Activated CD8-positive, alpha-beta memory T cell treated with anti-CD3 and anti-CD28 coated beads, Interleukin-2, amount 50 U/mL, for 24 hours (primary cell): ENCODE data around the gene TNNT2.

Experiments
- DNase-seq: peaks from one replicate; pipeline ENCODE4 v3.0.0-alpha.2; 2020; ENCODE audit errors: extremely low read depth

Gene TNNT2

DNA sequence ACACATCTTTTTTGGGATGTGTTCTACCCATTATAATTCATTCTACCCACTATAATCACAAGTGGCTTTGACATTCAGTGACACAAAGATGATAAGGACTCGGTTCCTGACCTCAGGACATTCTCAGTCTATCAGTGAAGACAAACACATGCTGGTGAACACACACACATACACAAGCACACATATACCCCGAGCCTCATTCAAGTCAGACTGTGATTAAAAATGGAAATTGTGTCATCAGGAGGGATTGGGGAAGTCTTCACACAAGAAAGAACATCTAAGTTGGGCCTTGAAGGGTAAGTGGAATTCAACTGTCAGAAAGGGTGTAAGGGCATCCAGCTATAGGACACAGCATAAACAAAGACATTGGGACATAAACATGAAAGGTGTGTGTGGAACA is 24.2 kb upstream of the TNNT2 start:
- no peak for DNase-seq

DNA sequence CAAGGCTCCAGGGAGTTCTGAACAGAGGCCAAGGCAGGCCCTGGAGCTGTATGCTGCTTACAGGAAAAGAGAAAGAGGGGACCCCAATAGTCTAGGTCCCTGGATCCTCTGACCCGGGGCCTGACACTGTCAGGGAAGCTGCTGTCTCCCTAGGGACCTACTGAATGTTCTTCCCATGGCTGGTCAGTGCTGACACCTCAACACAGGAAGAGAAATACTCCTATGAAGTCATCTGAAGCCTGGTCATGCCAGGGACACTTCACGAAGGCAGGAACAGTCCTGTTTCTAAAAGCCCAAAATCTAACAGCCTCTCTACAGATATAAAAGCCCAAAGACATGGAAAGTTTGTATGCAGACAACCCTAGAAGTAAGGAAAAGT is 23.4 kb upstream of the TNNT2 start:
- no peak for DNase-seq

DNA sequence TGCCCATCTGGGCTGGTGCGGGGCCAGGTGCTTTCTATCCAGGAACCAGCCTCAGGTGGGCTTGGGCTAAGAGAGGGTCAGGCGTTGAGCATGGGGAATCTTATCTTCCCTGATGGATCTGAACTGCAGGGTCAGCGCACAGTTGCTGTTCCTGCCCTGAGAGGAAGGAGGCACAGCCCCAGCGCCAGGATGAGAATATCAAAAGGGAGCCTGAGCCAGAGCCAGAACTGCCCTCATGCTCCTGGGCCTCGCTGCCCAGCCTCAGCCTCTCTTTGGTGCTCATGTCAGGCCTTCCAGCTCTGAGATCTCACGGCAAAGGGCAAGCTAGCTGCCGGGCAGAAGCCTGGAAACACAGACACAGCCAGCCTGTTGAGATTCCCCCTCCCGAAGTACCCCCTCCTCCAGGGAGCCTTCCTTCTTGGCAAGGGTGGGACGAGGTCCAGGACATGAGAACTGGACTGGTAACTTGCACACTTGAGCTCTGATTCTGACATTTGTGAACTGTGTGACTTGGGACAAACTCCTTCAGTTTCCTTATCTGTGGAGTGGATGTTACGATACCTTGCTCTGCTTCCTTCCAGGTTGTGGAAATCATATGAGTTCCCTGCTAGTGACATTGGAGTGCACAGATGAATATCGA is 22.9 kb upstream of the TNNT2 start:
- no peak for DNase-seq

DNA sequence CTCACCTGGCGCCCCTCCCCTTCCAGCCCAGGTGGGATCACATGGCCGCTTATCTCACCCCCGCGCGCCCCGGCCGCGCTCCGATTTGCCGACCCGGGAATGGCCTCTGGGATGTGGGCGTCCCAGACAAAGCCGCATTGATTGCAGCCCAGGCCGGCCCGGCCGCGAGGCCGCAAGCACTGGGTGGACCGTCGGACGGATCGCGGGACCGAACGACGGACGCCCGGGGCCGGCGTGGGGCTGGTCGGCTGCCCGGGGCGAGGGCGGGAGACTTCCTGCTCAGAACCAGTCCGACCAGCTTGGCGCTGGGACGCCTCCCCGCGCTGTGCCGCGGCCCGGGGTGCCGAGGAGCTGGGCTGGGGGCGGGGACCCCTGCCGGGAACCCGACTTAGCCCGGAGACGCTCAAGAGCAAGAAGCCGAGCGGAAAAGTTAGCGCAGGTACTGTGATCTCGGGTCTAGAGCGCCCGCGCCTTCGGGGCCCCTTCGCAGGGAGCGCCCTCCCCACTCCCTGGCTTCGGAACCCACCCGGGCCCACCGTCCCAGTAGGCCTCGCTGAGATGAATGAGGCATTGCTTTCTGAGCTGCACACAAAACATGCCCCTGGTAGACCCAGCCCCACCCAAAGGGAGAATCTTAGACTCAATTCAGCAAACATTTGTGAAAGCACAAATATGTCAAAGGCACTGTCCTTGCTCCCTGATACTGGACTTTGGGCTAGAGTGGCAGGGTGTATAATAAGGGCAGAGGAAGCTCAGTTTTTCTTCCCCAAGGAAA is 22.1 kb upstream of the TNNT2 start:
- DNase-seq: no peak

DNA sequence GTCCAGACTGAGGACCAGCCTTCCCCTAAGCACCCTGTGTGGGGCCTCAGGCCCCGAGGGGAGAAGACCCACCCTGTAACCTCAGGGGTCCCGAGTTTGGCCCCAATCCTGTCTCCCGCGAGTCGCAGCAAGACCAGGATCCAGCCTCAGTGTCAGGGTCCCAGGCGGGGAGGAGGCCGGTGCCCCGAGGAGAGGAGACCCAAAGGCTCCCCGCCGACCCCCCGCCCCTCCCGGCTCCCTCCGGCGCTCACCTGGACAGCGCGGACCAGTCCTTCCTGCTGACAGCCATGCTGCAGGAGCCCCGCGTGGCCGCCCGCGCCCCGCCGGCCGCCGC is 21.5 kb upstream of the TNNT2 start, which contains the start of gene LAD1:
LAD1 (minus strand) TSS at position 307 of the 334 bp plus-strand sequence; CDS start at position 289, 18 bp downstream.
- no peak for DNase-seq

DNA sequence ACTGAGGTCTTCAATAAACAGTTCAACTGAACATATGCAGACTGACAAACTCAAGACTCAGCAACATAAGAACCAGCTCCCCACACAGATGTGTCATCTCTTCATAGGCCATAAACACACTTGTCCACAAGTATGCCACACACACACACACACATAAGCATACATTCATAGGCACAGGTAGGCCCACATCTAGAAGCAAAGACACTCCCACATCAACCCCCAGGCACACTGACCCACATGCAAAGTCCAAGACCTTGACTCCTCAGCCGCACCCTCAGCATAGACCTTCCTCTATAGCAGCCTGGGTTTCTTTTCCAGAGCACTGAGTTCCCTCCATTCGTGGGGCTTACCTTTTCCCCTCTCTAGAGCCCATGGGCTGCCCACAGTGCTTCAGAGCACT is 20.2 kb upstream of the TNNT2 start:
- DNase-seq: no peak

DNA sequence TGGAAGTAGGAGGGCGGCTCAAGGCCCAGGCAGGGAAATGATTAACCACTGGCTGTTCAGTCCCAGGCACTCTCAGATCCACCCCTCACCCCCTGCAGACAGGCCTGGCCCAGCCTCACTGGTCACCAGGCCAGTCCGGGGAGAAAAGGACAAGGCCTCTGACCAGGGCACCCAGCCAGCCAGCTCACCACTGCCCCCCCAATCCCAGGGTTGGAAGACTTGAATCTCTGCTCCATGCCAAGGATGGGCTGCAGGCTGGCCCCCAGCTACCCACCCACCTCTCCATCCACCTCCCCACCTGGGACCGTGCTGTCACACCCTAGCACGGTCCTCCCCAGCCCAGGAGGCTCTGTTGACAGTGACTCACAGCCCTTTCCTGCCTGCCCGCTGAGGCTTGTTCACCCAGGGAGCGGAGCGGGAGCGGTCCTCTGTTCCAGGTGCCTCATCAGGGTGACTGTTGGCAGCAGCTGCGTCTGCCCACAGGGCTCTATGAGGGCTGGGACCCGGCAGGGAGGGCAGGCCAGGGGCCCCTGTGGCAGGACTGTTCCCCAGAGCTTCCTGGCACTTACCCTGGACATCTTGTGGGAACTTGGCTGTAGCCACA is 19.5 kb upstream of the TNNT2 start:
- DNase-seq: no peak

DNA sequence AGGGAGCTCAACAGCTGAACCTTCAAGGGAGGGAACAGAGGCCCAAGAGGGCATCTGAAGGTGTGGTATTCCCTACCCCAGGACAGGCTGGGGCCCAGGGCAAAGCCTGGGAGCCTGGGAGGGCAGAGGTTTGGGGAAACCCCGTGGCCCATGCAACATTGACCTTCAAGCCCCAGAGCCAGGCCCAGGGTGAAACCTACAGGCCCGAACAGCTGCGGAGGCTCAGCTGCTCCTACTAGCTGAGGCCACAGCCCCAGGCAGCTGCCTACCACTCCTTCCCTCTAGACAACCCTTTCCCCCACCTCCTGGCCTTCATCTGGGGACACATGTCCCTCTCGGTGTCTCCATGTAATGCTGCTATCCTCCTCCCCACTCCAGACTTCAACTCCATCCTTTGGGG is 18.5 kb upstream of the TNNT2 start:
- no peak for DNase-seq

DNA sequence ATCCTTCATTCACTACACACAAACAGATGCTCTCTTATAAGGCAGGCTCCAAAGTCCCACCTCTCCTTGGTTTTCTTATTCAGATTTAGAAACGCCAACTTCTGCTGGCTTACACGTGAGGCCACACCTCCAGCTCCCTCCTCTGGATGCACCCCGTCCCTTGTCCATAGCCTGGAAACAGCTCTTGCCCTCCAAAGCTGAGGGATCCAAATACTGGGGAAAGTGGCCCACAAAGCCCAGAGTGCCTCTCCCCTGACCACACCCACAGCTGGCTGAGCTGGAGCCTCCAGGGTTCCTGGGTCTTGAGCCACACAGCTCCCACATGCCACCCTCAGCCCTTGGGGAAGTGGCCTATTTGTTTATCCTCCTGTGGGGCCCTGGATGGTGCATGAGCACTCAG is 17.1 kb upstream of the TNNT2 start:
- DNase-seq: no peak

DNA sequence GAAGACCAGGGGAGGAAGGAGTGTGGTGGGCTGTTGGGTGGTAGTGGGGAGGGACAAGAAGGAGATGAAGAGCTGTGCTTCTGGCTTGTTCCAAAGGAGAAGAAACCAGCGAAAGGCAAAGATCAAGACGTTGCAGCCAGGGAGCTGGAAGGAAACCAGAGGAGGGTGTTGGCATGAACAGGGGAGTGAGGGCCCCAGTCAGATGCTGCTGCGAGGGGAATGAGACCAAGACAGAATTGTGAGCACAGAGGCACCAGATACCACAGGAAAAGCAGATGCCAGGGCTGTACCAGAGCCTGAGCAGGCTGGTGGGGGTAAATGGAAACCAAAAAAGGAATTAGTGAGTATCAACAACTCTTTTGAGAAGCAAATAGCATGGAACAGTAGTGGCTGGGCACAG is 15.6 kb upstream of the TNNT2 start:
- DNase-seq: no peak

DNA sequence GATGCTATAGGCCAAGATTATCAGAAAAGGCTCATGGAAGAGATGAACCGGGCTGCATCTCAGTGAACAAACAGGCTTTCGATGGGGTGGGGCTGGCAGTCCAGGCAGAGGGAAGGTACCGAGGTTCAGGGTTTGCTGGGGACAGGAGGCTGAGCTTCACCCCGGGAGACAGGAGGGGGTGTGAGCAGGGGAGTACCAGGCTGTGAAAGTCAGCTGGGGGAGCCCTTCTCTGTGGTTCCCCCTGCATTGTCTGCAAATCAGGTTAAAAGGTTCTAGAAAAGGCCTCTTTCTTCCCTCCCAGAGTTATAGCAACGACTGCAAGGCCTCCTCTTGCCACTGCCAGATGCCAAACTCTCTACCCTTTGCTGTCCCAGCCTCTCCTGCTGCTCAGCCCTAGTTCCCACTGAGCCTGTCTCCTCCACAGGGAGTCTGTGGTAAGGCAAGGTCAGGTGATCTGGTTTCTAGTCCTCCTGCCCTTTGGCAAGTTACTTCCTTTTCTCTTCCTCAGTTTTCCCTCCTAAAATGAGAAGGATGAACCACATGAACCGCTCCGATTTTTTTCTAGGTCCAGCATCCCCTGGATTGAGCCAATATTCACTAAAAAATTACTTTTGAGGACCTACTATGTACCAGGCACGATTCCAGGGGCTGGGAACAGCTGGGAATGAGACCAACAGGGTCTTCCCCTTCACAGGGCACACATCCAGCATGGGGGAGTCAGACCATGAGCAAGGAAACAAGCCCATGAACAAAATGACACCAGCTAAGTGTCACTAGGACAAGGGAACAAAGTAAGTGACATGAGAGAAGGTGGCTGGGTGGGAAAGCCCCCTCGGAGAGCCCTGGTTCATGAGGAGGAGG is 14.4 kb upstream of the TNNT2 start:
- no peak for DNase-seq

DNA sequence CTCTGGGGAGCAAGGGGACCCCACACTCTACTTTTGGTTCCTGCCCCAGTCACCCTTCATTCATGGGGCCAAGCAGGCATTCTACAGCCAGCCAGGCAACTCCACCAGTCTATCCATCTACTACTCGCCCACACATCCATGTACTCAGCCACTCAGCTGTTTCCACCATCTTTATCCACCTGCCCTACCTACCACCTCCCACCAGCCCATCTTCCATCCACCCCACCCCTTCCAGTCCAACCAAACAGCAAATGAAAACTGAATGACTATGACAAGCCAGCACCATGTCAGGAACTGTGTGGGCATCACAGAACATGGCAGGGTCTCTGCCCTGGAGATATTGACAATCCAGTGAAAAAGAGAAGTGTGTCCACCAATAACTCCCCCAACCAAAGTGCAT is 13.7 kb upstream of the TNNT2 start:
- DNase-seq: no peak

DNA sequence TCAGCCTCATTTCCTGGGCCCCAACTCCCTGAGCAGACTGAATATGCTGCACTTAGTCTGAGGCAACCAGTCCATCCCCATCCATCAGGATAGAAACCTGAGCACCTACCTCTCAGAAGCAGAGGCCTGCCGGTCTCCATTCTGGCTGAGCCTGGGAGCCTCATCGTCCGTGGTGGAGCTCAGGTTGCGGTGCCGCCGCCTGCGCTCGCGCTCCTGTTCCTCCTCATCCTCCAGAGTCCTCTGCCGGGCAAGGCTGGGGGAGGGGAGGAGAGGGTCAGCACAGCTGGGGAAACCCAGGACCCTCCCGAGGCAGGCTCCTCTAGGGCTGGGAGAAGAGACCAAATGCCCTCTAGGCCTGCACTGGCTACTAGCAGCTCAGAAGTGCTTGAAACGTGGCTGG is 11.6 kb upstream of the TNNT2 start:
- DNase-seq: no peak

DNA sequence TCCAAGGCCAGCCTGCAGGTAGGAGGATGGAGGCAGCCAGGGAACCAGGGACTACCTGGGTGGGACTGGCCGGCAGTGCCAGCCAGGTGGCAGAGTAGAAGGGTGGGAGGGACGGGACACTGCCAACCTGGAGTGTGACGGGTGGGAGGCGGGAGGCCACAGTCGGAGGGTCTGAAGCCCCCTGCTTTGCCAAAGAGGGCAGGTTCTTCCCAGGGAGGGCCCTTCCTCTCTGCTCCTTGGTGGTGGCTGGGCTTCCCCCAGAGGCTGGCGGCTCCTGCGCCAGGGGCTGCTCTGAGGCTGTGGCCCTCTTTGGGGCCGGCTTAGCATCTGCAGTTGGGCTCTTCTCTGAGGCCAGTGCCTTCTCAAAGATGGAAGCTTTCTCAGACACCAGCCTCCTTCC is 8.7 kb upstream of the TNNT2 start:
- DNase-seq: no peak

DNA sequence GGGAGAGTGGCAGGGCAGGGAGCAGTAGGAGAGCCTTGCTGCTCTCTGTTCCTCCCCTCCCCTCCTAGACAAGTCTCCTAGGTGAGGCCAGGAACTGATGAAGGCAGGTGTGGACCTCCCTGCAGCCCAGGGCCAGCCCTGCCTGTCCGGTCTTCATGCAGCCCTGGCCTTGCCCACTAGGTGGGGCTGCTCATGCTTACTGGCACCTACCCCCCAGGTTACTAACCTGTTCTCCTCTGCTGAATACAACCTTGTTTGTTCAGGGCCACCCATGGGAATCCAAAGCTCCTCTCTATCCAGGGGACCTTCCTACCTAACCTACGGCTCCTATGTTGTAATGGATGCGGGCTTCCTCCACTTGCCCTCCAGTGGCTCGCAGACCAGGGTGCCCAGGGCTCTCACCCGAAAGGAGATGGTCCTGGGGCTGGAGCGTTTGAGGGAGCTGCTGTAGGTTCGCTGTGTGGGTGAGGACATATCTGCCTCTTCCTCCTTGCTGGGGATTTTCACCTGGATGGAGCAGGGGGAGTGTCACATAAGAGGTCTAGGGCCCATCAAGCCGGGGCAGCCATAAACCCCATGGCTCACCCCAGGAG is 7.9 kb upstream of the TNNT2 start:
- no peak for DNase-seq

DNA sequence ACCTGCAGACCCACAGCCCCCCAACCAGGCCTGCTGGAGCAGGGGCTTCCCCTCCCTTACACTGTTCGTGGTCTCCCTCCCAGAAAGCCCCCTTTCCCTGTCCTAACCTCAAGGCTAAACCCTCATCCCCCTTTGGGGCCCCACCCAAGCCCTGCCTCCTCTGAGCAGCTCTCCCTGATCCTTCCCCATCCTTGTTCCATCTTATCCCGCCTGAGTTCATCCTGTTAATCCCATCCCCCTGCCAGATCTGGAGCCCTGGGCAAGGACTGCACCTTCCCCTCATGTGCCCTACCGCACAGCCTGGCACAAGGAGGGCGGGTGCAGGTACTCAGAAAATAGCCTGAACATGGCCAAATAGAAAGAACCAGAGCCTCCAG is 6.9 kb upstream of the TNNT2 start:
- DNase-seq: no peak

DNA sequence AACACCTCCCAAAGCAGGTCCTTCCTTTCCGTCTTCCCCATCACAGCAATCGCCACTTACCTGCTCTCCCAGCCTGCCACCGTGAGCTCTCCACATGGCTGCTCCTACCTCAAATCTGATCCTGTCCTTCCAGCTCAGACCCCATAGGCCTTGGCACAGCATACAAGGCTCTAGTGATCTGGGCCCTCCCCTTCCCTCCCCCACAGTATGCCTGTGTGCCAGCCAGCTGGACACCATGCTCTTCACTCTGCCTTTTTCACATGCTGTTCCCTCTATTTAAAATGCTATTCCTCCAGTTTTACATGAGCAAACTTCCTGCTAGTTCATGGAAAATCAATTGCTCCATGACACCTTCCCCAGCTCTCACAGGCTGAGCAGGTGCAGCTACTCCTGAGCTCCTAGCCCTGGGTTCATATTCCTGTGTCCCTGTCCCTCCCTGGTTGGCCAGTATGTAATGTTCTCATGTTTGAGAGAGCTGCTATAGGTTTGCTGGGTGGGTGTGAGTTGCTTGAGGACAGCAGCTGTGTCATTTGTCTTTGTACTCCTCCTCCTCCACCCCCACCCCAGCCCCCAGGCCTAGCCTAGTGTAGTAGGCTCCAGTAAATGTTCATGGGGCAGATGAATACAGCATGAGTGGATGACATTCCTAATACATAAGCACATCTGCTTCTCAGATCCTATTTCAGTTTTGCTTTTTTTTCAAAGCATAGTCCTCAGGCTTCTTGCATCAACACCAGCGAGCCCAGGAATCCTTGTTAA is 6.3 kb upstream of the TNNT2 start:
- no peak for DNase-seq

DNA sequence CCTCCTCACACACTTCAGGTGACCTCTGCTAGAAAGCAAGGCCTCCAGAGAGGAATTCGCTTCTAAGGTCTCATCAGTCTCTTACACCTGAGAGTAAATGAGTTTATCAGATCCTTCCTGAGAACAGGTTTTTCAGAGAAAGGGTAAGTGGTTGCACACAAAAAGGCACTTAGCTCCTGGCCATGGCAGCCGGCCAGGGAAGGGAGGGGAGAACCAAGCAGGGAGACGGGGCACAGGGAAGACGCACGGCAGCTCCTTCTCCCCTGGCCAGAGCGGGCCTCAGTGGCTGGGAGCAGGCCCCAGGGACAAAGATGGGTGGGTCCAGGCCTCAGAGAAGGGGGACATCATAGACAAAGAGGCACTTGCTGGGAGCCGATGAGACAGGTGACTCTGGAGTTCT is 3.6 kb upstream of the TNNT2 start:
- no peak for DNase-seq

DNA sequence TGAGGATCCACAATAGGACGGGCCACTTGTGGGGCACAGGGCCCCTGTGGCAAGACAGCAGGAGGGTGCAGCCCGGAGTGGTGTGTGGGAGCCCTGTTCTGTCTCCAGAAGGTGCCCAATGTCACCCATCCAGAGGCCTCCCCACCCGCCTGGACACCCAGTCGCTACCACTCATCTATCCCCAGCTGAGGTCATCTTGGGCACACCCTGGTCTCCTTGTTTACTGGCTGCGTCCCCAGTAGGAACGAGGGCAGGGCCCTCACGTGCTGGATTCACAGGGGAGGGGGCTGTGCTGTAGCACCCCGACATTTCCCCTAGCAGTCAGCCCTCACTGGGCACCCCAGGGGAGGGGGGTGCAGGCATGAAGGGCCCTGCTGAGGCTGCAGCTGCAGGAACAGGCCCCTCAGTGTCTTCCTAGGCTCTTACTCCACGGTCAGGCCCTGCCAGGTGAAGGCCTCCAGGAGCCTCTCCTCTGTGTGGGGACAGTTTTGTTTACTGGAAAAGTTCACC is 2.3 kb upstream of the TNNT2 start:
- no peak for DNase-seq

DNA sequence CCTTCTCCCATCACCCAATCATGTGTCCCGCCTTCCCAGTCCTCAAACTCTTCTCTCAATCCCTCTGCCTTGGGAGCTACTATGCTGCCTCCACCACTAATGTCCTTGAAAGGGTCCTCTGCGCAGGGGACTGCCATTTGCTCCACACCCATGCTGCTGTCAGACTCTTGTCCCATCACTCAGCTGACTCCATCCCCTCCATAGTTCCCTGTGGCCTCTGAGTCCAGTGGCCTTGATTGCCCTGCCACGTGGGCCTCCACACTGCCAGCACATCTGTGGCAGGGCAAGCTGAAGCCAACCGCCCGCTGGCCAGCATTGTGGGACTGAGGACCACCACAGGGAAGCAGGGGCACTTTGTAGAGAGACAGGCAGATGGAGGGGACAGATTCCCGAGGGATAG is 1.3 kb upstream of the TNNT2 start:
- DNase-seq: no peak
